ENCODE data around the gene MAP3K9.

GRCh38 chr14:70698288-70698687 lies 111.0 kb downstream of the MAP3K9 start:
- peak; percentile 70 for TF ChIP-seq MAFK (IDR thresholded peaks at IDR 0.05; ENCODE audit: low read depth, low read length)
- no peak for TF ChIP-seq POLR2AphosphoS5 (IDR thresholded peaks at IDR 0.05; ENCODE audit: low read depth, low read length)
- no peak for TF ChIP-seq EZH2 (IDR thresholded peaks at IDR 0.05; ENCODE audit: low read depth, low read length, severe bottlenecking)

Data from H1 (cell line).